OCI-LY3 (cell line): ENCODE results near the gene PIGM.

ENCODE experiments used
- EZH2phosphoT487 ChIP-seq: fragments of 200-600 bp; shearing (Covaris generic); IDR thresholded peaks from 2 replicates; pipeline ENCODE4 v1.6.1; 2018; ENCODE audit warnings: antibody characterized with exemption, mixed run types, low read depth
- TF ChIP-seq, protein P1 (sequence below): fragments of 200-600, 300-600 bp; sonication (generic); IDR thresholded peaks from 2 replicates; pipeline ENCODE4 v1.5.1; 2014; ENCODE audit warnings: antibody characterized with exemption, low read length, low read depth

DNA sequence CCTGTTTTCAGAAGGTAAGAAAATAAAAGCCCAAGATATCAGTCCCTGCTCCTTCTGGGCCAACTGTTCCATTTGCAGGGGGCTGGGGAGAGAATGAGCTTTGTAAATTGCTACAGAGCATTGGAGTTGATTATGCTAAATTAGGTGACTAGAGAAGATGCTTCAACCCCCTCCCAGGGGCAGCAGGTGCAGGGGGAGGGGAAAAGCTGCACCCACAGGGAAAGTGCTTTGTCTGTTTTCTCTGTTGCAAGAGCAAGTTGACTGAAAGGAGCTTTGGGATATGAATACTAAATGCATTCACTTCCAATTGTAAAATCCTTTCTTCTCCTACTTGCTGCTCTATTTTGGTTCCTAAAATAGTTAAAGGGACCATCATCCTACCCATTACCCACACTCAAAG lies 16.5 kb upstream of the PIGM start:
- TF ChIP-seq, protein P1, sequence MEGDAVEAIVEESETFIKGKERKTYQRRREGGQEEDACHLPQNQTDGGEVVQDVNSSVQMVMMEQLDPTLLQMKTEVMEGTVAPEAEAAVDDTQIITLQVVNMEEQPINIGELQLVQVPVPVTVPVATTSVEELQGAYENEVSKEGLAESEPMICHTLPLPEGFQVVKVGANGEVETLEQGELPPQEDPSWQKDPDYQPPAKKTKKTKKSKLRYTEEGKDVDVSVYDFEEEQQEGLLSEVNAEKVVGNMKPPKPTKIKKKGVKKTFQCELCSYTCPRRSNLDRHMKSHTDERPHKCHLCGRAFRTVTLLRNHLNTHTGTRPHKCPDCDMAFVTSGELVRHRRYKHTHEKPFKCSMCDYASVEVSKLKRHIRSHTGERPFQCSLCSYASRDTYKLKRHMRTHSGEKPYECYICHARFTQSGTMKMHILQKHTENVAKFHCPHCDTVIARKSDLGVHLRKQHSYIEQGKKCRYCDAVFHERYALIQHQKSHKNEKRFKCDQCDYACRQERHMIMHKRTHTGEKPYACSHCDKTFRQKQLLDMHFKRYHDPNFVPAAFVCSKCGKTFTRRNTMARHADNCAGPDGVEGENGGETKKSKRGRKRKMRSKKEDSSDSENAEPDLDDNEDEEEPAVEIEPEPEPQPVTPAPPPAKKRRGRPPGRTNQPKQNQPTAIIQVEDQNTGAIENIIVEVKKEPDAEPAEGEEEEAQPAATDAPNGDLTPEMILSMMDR = no peak
- TF ChIP-seq EZH2phosphoT487 = no peak
